ENCODE measurements around the gene DNAH17. TPM values are rescaled to one million over a fixed set of nuclear protein-coding genes. Genes with fewer than 3 reads are reported as not detected.

DNAH17 gene
- total and polyA plus RNA-seq, 2 of the 13 experiments (the other 11 are each of a cell fraction or from before 2014, with no cell fraction given) = 0.86 to 1.6 TPM

GRCh38 chr17:78601577-78602190 lies 24.5 kb upstream of the DNAH17 start (continued):
- TF ChIP-seq ZBTB37 (CRISPR knock-in tag; IDR thresholded peaks at IDR 0.05) = no peak
- TF ChIP-seq BRD4 (CRISPR knock-in tag; IDR thresholded peaks at IDR 0.05) = peak; percentile 89
- peak; percentile 78; the same call in 1 of the 2 replicates for TF ChIP-seq CEBPB (IDR thresholded peaks at IDR 0.05; ENCODE audit: borderline replicate concordance, low read depth, low read length)
- peak; percentile 47; the same call in 1 of the 2 replicates for TF ChIP-seq ATF7-NPFF (CRISPR knock-in tag; IDR thresholded peaks at IDR 0.05; ENCODE audit: low read depth)
- TF ChIP-seq ZNF275 (CRISPR knock-in tag; IDR thresholded peaks at IDR 0.05; ENCODE audit: borderline replicate concordance) = no peak
- TF ChIP-seq THRA (CRISPR knock-in tag; IDR thresholded peaks at IDR 0.05; ENCODE audit: borderline replicate concordance) = peak; percentile 91
- TF ChIP-seq ZNF781 (CRISPR knock-in tag; IDR thresholded peaks at IDR 0.05; ENCODE audit: borderline replicate concordance, not compliant biosample characterization) = peak; percentile 59
- TF ChIP-seq ATF4 (CRISPR knock-in tag; IDR thresholded peaks at IDR 0.05) = peak in 1 of 2 experiments; percentile 63; a peak in 1 of 4 replicates
- TF ChIP-seq E2F2 (CRISPR knock-in tag; IDR thresholded peaks at IDR 0.05; ENCODE audit: borderline replicate concordance) = 0 out of 2 replicates have a peak, but pooled peaks have one; percentile 50
- no peak for TF ChIP-seq ZNF562 (CRISPR knock-in tag; IDR thresholded peaks at IDR 0.05; ENCODE audit: borderline replicate concordance)
- no peak for TF ChIP-seq ZNF776 (CRISPR knock-in tag; IDR thresholded peaks at IDR 0.05)
- no peak for TF ChIP-seq ZNF512 (CRISPR knock-in tag; IDR thresholded peaks at IDR 0.05)
- peak; percentile 95; the same call in 1 of the 2 replicates for TF ChIP-seq CENPBD1 (CRISPR knock-in tag; IDR thresholded peaks at IDR 0.05; ENCODE audit: borderline replicate concordance, low read depth)
- TF ChIP-seq TEAD2 (CRISPR knock-in tag; IDR thresholded peaks at IDR 0.05) = no peak
- 0 out of 2 replicates have a peak, but pooled peaks have one; percentile 77 for TF ChIP-seq TBP (CRISPR knock-in tag; IDR thresholded peaks at IDR 0.05)
- TF ChIP-seq JUND (CRISPR knock-in tag; IDR thresholded peaks at IDR 0.05) = peak; percentile 92
- no peak for TF ChIP-seq ZNF484 (CRISPR knock-in tag; IDR thresholded peaks at IDR 0.05; ENCODE audit: borderline replicate concordance, low read depth)
- no peak for TF ChIP-seq NAIF1 (CRISPR knock-in tag; IDR thresholded peaks at IDR 0.05; ENCODE audit: borderline replicate concordance)

Data from HepG2 (cell line).